GM12892 (cell line): ENCODE data around the gene PDX1.

Source experiments
- POLR2A ChIP-seq: IDR thresholded peaks from 2 replicates; pipeline ENCODE4 v1.6.1; 2011; ENCODE audit warnings: low read depth, low read length, control low read depth
- TAF1 ChIP-seq: IDR thresholded peaks from 2 replicates; pipeline ENCODE4 v1.6.1; 2011; ENCODE audit warnings: low read depth, mild to moderate bottlenecking, control low read depth, low read length, borderline replicate concordance

DNA sequence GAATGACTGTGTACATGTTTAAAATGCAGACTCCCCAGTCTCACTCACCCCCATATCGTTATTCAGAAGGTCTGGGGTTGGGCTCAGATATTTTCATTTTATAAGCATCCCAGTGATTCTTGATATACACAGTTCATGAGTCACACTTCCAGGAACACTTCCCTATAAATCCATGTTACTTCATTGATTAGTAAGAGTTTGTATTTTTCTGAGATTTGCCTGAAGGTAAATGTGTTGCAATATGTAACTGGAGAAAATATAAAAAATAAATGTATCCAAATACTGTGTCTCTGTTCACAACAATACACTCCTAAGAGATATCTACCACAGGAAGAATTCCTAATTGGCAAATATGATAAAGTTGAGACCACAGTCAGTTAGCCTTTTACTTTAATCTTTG lies 6.6 kb upstream of the PDX1 start:
- TF ChIP-seq POLR2A (no peak), TAF1 (no peak)
